Smooth muscle cell (in vitro differentiated cells): ENCODE data around the gene ZNF394. TPM values are rescaled to one million over a fixed set of nuclear protein-coding genes. Genes with fewer than 3 reads are reported as not detected.

Experiments used
- DNase-seq: peaks from one replicate; lab custom pipeline; 2025; ENCODE audit not compliant: unreplicated experiment; lab: John Stamatoyannopoulos, UW
- H2AFZ ChIP-seq: fragments of 200-600 bp; sonication (generic); 2 replicates; pipeline ENCODE4 v1.6.0; 2016; ENCODE audit warnings: antibody characterized with exemption, low read depth, mild to moderate bottlenecking
- H3F3A ChIP-seq: fragments of 200-600 bp; sonication (generic); 2 replicates; pipeline ENCODE4 v1.6.0; 2017; ENCODE audit warnings: antibody characterized with exemption, low read depth
- H3K27ac ChIP-seq: fragments of 200-600 bp; sonication (generic); 2 replicates; pipeline ENCODE4 v1.5.1; 2016; ENCODE audit warnings: low read depth, mild to moderate bottlenecking
- H3K27me3 ChIP-seq: fragments of 200-600 bp; sonication (generic); 2 replicates; pipeline ENCODE4 v1.6.1; 2016; ENCODE audit warnings: low read depth, mild to moderate bottlenecking
- H3K36me3 ChIP-seq: fragments of 200-600 bp; sonication (generic); 2 replicates; pipeline ENCODE4 v1.5.1; 2016; ENCODE audit warnings: low read depth
- H3K4me1 ChIP-seq: fragments of 200-600 bp; sonication (generic); 2 replicates; pipeline ENCODE4 v1.5.1; 2016; ENCODE audit warnings: low read depth
- H3K4me2 ChIP-seq: fragments of 200-600 bp; sonication (generic); 2 replicates; pipeline ENCODE4 v1.6.0; 2016; ENCODE audit warnings: mild to moderate bottlenecking
- H3K4me3 ChIP-seq: fragments of 200-600 bp; sonication (generic); 2 replicates; pipeline ENCODE4 v1.5.1; 2016; ENCODE audit warnings: mild to moderate bottlenecking
- H3K79me2 ChIP-seq: fragments of 200-600 bp; sonication (generic); 2 replicates; pipeline ENCODE4 v1.6.0; 2016; ENCODE audit warnings: low read depth, mild to moderate bottlenecking
- H3K9ac ChIP-seq: fragments of 200-600 bp; sonication (generic); 2 replicates; pipeline ENCODE4 v1.6.0; 2016; ENCODE audit warnings: low read depth
- H3K9me3 ChIP-seq: fragments of 200-600 bp; sonication (generic); replicated peaks from 2 replicates; pipeline ENCODE4 v1.5.1; 2016; ENCODE audit warnings: low read depth
- H4K20me1 ChIP-seq: fragments of 200-600 bp; sonication (generic); 2 replicates; pipeline ENCODE4 v1.6.0; 2016; ENCODE audit warnings: low read depth
- WGBS: methylation state at CpG from one replicate; pipeline ENCODE4 v1.1.7; 2016; ENCODE audit warnings: low lambda C conversion rate; 5-methylcytosine and 5-hydroxymethylcytosine counted together
- polyA plus RNA-seq: library from polyadenylated mRNA; unstranded; fragments of >200 nt; fragmentation: Nextera tagmentation; extraction: Ambion mirVana; gene quantifications from 2 replicates; pipeline ENCODE4 v1.2.1, GENCODE V29; 2016
- total RNA-seq: library from RNA; depleted of rRNA; stranded (reverse); fragments of >200 nt; gene quantifications from 2 replicates; pipeline ENCODE4 v1.2.3, GENCODE V29; 2014
- TF ChIP-seq, protein P1 (sequence below): fragments of 200-600 bp; sonication (generic); IDR thresholded peaks from 2 replicates; pipeline ENCODE4 v1.5.1; 2017; ENCODE audit warnings: borderline replicate concordance, mild to moderate bottlenecking, antibody characterized with exemption; ENCODE audit not compliant: insufficient read depth, poor library complexity, severe bottlenecking

The ZNF394 gene
- total and polyA plus RNA-seq, 2 experiments from 2014 or later: 13.2 to 27.7 TPM

DNA sequence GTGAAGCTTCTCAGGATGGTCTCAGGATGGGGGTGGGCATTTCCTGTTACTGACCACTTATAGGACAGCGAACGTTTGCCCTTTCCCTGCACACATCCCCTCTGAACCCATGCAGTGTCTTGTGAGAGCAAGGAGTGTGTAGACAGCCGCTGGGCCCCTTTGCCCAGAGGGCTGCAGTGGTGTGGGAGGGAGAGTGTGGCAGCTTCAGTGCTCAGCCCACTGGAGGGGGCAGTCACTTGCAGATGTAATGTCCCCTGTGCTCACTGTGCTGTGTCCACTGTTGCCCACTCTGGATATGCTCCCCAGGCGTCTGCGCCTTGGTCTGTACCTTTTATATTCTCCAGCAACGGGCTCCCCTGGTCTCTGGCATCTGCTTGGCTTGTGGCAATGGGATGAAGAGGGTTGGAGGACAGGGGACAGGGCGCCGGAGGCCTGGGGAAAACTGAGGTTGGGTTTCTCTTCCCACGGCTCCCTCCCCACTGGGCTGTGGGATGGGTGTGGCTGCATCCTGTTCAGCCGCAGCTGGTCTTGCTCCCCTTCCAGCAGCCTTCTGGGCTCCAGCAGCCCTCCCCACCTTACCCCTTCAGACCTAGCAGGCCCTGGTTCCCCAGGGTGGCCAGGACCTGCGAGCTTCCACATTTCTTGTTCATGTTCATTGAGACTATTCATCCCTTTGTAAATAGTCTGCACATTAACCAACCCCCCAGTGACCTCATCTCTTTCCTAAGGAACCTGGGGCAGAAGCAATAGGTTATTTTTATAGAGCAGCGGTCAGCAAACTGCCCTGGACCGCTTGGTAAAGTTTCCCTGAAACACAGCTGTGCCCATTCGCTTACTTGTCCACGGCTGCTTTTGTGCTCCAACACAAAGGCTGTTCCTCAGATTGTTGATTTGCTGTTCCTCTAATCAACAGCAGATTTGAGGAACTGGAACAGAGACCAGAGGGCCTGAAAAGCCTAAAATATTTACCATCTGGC lies 21.3 kb downstream of the ZNF394 start:
- no peak for DNase-seq
- TF ChIP-seq, protein P1, sequence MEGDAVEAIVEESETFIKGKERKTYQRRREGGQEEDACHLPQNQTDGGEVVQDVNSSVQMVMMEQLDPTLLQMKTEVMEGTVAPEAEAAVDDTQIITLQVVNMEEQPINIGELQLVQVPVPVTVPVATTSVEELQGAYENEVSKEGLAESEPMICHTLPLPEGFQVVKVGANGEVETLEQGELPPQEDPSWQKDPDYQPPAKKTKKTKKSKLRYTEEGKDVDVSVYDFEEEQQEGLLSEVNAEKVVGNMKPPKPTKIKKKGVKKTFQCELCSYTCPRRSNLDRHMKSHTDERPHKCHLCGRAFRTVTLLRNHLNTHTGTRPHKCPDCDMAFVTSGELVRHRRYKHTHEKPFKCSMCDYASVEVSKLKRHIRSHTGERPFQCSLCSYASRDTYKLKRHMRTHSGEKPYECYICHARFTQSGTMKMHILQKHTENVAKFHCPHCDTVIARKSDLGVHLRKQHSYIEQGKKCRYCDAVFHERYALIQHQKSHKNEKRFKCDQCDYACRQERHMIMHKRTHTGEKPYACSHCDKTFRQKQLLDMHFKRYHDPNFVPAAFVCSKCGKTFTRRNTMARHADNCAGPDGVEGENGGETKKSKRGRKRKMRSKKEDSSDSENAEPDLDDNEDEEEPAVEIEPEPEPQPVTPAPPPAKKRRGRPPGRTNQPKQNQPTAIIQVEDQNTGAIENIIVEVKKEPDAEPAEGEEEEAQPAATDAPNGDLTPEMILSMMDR: no peak
- Histone ChIP-seq H3K4me1 (no peaks in the 10 kb centered on the region), H3K4me3 (no peak overlapping the region), H3K9me3 (no peaks in the 10 kb centered on the region), H3K27ac (no peak overlapping the region), H3K4me2 (no peak overlapping the region), H4K20me1 (peaks cover 10% of the 10 kb centered on the region), H3F3A (no peaks in the 10 kb centered on the region), H2AFZ (no peak overlapping the region), H3K79me2 (peaks cover 53% of the 10 kb centered on the region), H3K27me3 (no peaks in the 10 kb centered on the region), H3K9ac (no peak overlapping the region), H3K36me3 (peaks cover 6% of the 10 kb centered on the region)
- 94% methylated on average over 15 of the region's 15 CpGs for WGBS

DNA sequence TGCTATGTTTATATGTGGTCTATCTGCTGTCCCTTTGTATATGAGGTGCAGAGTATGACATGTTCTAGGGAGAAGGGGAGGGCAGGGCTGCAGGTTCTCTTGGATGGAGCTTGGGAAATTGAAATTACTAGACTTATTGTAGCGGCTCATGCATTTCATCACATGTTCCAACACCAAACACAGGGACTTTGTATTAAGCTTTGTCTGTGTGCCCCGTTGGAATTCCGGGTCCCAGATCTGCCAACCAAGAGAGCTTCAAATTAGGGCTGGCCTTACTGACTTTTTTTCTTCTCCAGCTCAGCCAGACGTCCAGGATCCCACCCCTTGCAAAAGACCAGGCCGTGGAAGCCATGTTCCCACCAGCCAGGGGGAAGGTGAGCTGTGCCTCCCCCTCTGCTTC lies 24.0 kb downstream of the ZNF394 start:
- Histone ChIP-seq H3K4me2 (no peak overlapping the region), H3K9me3 (no peaks in the 10 kb centered on the region), H3K36me3 (peaks cover 6% of the 10 kb centered on the region), H2AFZ (no peak overlapping the region), H3K4me1 (no peaks in the 10 kb centered on the region), H3K9ac (no peak overlapping the region), H3K79me2 (peaks cover 63% of the 10 kb centered on the region), H3K27me3 (no peaks in the 10 kb centered on the region), H3K4me3 (no peak overlapping the region), H3K27ac (no peak overlapping the region), H3F3A (peaks cover under 1% of the 10 kb centered on the region), H4K20me1 (peaks cover 10% of the 10 kb centered on the region)
- TF ChIP-seq, protein P1: no peak
- 95% methylated on average over 5 of the region's 5 CpGs for WGBS
- DNase-seq: no peak

DNA sequence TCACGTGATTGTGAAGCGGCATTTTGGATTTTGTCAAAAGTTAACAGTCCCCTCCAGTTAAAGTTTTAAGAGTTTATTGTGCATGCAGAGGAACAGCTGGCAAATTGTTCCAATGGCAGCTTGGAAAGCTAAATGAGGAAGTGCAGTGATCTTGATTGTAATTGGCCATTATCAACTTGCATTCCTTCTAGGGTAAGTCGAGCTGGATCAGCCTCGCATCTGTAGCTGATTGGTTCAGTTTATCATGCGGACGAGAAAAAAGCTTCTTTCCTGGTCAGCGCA lies 26.8 kb downstream of the ZNF394 start:
- DNase-seq: no peak
- WGBS: 4% methylated on average over 7 of the region's 7 CpGs

More for the DNA sequence above, 26.8 kb downstream of the ZNF394 start:
- TF ChIP-seq, protein P1: no peak
- peak overlapping the region; percentile 72 for H3K27ac ChIP-seq
- H3K4me2 ChIP-seq: peak overlapping the region; percentile 92
- H3K36me3 ChIP-seq: no peaks in the 10 kb centered on the region
- H3K79me2 ChIP-seq: peaks cover 54% of the 10 kb centered on the region
- no peaks in the 10 kb centered on the region for H3K9me3 ChIP-seq
- peak overlapping the region; percentile 77 for H2AFZ ChIP-seq
- H3K9ac ChIP-seq: peak overlapping the region; percentile 87
- peaks cover 10% of the 10 kb centered on the region for H4K20me1 ChIP-seq
- H3K27me3 ChIP-seq: no peaks in the 10 kb centered on the region
- H3F3A ChIP-seq: peaks cover 3% of the 10 kb centered on the region
- H3K4me1 ChIP-seq: no peaks in the 10 kb centered on the region
- peak overlapping the region; percentile 87 for H3K4me3 ChIP-seq
